Mesenteric fat pad (tissue), 1 donor: ENCODE data around the gene AUTS2. TPM values are rescaled to one million over a fixed set of nuclear protein-coding genes. Genes with fewer than 3 reads are reported as not detected.

Experiments used
- DNase-seq: peaks from one replicate; pipeline ENCODE4 v3.0.0-alpha.2; 2020; ENCODE audit warnings: low spot score
- total RNA-seq: library from RNA; stranded (reverse); fragmentation: NEBNext Ultra II Directional; extraction: Animal tissue kit (Norgen Biotek cat#: 25700); gene quantifications from one replicate; pipeline ENCODE4 v1.2.1, GENCODE V29; 2021
- donor health status: DM: yes; HTN: yes; CAD: no.

Gene AUTS2
- total RNA-seq, 1 donor from 2014 or later, result 28.1 TPM

- no peak for DNase-seq
Observed at GRCh38 chr7:70563960-70564359, 965.7 kb downstream of the AUTS2 start.

GRCh38 chr7:70565721-70566370, 967.6 kb downstream of the AUTS2 start:
- no peak for DNase-seq

DNA sequence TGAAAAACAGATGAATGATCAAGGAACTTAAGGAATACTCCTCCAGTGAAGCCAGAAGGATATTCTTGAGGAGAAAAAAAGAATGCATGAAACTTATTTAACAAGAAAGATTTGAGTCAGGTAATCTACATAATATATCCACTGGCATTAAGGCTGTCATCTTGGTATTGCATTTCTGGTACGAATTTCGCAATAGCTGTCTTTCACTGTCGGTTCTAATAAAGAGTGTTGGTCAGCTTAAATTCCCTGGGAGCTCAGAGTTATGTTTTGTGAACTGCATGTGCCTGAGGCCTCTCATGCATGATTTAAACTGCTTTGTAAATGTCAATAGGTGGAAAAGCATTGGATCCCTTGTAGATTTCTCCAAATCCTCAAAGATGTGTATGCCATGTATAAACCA, 968.4 kb downstream of the AUTS2 start:
- DNase-seq, result no peak

DNA sequence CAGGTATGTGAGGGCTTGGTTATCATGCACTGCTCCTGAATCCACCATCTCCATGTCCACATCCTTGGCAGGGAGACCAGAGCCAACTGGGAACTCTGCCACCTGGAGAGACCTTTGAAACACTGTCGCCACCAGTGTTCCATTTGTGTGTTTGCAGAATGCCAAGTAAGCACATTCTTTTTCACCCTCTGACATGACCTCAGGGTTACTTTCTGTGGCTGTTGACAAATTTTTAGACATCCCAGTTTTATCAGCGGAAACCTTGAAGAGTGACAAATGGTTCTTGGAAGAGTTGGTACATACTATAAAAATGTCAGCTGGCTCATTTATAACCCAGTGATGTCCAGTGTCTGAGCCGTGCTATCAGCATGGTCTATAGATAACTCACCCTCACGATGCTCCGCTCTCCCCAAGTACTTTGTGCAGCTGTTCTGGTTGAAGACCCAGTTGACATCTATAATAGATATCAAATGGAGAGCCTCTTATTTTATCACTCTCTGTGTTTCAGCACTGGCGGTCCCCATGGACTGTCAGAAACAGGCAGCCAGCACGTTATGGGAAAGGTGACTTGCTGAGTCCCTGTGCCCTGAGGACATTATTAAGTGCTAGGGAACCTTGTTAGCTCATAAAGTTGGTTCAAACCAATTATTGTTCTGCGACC, 970.5 kb downstream of the AUTS2 start:
- DNase-seq, result no peak

GRCh38 chr7:70569335-70569819, 971.1 kb downstream of the AUTS2 start:
- no peak for DNase-seq

- no peak for DNase-seq
Observed at GRCh38 chr7:70570029-70570428, 971.8 kb downstream of the AUTS2 start.

DNA sequence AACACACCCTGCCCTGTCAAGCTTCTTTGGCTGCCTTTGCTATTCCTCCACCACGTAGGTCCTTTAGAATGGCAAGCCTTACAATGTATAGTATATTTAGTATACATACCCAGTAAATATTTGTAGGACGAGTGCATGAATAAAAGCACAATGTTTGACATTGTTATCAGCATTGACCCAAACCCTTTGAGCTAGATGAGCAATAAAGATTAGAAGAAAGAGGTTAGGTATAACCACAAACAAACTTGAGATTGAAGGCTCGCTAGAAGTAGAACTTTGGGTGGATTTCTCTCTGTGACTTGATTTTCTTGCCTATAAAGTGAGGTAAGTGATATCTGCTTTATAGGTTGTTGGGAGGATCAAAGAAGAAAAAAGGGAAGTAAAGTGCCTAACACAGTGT, 972.7 kb downstream of the AUTS2 start:
- DNase-seq, result no peak

- no peak for DNase-seq
Observed at GRCh38 chr7:70571403-70571934, 973.2 kb downstream of the AUTS2 start.

GRCh38 chr7:70571961-70572360, 973.7 kb downstream of the AUTS2 start:
- DNase-seq, result no peak

DNA sequence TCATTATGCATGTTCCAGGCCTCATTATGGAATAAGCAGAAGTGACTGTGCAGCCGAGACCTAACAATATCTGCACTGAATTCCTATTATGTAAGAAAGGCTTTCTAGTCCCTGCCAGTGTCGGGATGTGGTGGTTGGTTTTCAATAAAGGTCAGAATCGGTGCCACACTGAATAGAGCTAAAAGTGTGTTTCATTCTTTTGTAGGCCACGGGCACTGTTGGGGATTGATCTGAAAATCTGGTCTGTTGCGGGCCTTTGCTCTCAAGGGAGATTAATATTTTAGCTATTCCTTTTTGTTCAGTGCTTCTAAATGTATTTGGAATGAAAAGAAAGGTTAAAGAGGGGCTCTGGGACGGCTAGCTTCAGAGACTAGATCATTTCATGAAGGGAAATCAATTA, 974.3 kb downstream of the AUTS2 start:
- DNase-seq, result no peak

GRCh38 chr7:70573071-70573661, 974.9 kb downstream of the AUTS2 start:
- DNase-seq, result no peak

- DNase-seq, result no peak
Observed at GRCh38 chr7:70573696-70574095, 975.4 kb downstream of the AUTS2 start.

DNA sequence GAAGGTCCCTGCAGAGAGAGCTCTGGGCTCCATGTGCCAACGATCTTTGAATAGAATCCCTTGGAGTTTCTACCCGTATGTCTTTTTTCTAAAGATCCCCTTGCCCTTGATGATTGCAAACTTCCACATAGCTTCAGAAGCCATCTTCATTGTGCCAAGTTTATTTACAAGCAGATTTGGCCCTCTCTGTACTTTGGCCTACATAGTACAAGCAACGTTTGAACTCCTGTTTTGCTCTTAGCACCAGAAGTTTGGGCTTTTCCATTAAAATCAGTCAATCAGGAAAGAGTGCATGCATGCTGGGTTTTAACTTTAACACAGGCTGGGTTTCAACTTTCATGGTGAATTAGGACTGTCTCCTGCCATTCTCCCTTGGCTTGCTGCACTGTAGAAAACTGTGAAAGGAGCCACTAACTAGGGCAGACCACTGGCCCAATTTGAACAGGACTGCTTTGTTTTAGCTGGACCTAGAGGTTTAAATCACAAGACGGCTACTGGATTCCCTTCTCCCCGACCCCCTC, 976.1 kb downstream of the AUTS2 start:
- no peak for DNase-seq

DNA sequence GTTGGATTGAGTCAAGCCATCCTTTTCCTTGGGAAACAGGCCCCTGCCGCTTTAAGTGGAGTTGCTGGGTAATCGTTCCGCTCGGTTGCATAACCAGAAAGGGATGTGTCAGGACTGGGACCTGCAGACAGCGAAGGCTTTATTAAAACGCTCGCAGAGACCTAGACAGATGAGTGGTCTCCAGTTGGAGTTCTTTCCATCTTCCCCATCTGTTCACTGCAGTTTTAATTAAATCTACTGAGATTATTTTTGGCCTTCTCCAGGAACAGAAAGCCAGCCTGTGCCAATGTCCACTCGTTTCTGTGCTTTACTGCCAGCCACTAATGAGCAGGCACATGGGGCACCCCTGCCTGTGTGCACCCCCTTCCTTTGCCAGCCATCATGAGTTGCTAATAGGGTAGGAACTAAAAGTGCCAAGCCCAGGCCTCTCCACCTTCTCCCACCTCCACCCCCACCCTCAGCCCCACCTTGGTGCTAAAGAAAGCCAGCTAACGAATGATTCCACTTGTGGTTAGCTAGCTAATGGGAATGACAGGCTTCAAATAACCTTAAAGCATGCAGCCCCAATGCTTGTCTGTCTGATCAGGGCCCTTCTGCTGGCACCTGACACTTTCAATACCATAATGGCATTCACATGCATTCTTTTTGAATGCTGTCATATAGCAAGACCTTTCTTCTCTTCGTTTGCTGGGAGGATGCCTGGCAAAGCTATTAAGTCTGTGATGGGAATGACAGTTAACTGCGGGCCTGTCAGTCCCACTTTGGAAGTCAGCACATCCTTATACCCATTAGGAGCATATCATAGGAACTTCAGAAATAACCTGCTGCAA, 976.9 kb downstream of the AUTS2 start:
- DNase-seq, result no peak

DNA sequence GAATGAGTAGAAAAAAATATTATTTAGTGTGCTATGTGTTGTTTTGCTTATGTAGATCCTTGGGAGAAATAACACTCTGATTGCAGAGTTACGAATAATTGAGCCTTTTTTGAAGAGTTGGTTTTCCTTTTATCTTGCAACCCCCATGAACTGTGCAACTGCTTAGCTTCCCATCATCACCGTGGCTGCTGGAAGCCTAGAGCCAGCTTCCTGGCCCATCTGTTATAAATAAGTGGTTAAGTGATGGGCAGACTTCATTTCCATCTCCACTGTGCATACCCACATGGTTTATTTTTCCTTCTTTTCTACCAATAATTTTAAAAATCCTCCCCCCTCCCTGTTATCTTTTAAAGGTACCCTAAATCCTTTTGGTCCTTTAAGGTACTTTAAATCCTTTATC, 978.8 kb downstream of the AUTS2 start:
- no peak for DNase-seq

- DNase-seq, result no peak
Observed at GRCh38 chr7:70578131-70578530, 979.9 kb downstream of the AUTS2 start.

DNA sequence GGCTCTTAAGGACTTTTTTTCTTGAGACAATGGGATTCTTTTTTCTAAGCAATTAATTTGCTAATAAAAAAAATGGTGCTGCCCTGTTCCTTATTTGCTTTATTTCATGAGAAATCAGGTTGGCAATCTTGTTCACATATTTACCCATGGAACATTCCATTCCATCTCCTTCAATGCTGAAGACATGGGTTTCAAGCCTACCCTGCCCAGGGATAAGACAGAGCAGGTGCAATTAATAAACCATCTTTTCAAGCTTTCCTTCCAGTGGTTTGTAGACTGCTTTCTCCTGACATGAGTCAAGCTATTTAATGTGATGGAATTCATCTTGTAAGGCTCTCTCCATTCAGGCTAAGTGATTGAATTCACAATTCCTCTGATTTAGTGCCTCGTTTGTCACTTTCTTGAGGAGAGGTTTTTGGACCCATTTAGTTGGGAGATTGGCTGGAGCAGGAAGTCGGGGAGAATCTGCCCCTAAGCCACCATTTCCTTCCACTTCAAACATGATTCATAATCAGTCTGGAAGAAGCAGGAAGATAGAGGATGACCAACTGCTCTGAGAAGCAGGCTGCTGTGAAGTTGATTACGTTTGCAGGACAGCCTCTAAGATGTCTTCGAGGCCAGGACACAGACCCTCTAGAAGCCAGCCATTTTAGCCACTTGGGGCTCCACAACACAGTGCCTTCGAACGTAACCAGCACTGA, 981.3 kb downstream of the AUTS2 start:
- DNase-seq, result no peak

- no peak for DNase-seq
Observed at GRCh38 chr7:70580161-70580560, 981.9 kb downstream of the AUTS2 start.

GRCh38 chr7:70582927-70583895, 984.9 kb downstream of the AUTS2 start:
- DNase-seq, result no peak
